GM19035 (cell line): ENCODE measurements around the gene BACH2.
"Not testable (repeated sequence)": the region's sequence is repeated elsewhere in the genome, so short reads cannot be mapped to it uniquely, and the experiment has no call there.

Experiments used
- ATAC-seq: cut with Tn5 transposase; IDR thresholded peaks from one replicate; pipeline ENCODE4 v1.9.1; 2021; ENCODE audit not compliant: unreplicated experiment

Gene BACH2

DNA sequence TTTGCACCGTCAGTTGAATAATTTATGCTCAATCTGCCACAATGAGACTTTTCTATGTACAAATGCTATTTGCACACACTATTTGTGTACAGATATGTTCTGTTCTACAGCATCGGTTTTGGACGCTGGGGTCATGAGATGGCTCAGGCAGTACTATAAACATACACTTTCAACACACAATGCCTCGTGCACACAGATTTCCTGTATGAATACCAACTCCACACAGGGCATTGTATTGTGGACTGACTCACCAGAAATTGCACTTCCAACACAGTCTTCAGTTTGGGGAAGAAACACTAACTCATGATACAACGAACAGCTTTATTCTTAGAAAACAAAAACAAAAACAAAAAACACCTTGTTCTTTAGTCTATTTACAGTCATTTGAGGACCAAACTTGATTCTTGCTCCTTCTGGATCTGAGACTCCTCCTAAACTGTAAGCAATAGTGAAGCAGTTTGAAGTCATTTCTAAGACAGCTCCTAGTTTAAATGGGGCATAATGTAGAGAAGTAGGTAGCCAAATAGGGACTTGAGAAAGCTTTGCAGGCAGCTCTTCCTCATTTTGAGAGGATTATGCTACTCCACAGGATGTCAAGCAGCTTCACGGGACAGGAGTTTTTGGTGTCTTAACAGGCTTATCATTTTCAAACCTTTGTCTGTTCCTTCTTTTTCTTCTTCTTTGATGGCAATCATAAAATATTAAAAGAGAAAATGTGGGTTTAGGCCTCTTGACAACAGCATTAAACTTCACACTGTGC is 368.7 kb downstream of the BACH2 start:
- ATAC-seq, result no peak

DNA sequence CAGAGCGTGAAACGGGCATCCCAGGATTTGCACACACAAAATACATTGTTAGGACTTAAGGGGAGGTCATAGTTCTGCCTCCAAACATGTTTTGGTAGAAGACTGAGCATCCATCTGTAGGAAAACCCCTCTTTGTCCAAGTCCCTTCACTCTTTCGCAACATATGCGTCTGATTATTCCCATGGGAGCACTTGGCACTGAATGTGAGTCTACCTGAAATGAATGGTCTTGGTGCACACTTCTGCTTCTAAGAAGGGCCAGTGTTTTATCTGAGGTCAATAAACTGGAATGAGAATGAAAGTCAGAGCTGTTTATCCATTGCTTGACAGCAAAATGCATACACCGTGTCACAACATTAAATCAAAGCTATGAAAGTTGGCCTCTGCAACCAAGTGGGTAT is 369.4 kb downstream of the BACH2 start:
- no peak for ATAC-seq

DNA sequence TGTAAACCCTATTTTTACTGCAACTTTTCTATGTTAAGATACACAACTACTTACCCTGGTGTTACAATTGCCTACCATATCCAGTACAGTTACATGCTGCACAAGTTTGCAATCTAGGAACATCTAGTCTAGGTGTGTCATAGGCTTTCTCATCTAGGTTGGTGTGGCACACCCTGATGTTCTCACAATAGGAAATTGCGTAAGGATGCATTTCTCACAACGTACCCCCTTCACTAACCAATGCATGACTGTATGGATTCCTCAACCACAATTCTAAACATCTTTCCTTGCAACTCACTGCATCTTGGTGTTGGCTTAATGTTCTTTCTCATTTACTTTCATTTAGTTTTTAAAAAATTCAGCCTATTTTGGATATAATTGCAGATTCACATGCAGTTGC is 370.8 kb downstream of the BACH2 start:
- no peak for ATAC-seq

DNA sequence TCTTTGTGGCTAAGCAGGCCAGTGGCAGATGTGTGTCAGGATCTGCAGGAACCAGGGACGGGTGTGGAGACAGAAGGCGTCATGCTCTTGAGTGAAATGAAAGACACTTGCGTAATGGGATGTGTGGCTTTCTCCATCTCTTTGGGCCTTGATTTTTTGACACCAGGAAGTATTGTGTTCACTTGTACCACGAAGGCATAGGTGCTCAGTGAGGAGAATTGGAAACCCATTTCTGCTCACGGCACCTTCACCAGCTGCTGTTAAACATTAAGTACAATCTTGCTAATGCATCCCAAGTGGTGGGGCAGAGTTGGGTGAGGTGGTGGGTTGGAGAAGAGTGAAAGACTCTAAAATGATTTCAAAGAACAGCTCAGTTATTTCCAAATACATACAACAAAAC is 372.4 kb downstream of the BACH2 start:
- no peak for ATAC-seq

DNA sequence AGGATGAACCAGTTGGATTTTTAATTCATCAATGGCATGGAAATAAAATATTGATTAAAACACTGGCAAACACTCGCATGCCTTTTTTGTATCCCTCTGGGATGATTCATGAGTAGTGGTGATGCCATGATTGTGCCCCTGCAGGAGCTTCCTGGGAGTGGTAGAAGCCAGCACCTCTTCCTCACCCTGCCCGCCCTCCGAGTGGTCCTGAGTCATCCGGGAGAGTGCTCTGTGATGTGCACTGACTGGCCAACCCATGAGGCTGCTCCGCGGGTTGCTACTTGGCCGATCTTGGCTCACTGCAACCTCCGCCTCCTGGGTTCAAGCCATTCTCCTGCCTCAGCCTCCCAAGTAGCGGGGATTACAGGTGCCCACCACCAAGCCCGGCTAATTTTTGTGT is 375.0 kb downstream of the BACH2 start:
- ATAC-seq, result no peak

DNA sequence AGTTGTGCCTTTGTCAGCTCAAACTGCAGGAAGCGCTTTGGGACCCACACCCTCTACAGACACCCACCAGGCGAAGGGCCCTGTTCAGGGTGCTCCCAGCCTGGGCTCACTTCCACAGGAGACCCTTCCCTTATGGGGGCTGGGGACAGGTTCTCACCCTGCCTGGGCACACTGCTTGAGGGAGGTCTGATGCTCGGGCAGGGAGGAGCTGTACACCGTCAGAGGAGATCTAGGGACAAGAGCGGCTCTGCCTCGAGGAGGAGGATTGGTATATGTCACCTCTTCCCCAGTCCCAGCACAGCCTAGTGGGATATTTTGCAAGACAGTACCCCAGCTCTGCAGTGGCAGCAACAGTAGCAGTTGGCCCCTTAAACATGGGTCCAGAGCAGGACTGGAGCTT is 375.4 kb downstream of the BACH2 start:
- no peak for ATAC-seq

DNA sequence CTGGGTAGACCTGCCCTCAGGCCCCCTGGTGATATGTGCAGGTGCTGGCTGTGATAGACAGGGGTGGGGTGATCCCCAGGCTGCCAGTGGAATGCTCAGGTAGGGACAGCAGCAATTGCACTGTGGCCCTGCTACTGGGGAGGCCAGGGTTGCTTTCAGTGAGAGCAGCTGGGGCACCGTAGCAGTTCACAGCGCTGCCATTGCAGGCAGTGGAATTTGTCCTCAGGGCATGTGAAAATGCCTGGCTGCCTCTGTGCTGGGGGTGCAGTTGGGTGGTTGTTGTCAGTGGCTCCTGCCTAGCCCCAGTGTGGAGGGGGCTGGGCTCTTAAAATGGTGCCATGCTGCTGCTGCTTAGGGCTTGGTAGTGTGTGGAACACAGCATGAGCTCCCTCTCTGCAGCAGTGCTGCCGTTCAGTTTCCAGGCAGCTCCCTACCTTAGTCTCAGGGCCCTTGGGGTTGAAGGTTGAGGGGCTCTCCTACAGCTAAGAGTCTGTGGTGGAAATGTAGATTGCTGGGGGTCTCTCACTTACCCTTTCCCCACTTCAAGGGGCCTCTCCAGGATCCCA is 378.8 kb downstream of the BACH2 start:
- ATAC-seq, result no peak

DNA sequence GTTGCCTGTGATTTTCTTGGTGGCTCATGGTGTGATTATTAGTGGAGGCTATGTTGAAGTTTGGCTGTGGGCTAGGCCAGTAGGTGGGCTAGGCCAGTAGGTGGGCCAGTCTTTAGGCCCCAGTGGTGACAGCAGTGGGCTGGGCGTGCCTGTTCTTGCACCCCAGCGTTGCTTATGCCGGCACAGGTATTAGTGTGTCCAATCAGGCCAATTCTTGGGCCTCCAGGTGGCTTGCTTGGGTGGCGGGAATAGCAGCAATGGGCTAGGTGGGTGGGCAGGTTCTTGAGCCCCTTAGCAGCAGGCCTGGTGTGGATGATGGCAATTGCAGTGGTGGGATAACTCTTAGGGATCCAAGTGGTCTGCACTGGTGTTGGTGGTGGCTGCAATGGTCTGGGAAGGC is 379.4 kb downstream of the BACH2 start:
- ATAC-seq, result no peak

DNA sequence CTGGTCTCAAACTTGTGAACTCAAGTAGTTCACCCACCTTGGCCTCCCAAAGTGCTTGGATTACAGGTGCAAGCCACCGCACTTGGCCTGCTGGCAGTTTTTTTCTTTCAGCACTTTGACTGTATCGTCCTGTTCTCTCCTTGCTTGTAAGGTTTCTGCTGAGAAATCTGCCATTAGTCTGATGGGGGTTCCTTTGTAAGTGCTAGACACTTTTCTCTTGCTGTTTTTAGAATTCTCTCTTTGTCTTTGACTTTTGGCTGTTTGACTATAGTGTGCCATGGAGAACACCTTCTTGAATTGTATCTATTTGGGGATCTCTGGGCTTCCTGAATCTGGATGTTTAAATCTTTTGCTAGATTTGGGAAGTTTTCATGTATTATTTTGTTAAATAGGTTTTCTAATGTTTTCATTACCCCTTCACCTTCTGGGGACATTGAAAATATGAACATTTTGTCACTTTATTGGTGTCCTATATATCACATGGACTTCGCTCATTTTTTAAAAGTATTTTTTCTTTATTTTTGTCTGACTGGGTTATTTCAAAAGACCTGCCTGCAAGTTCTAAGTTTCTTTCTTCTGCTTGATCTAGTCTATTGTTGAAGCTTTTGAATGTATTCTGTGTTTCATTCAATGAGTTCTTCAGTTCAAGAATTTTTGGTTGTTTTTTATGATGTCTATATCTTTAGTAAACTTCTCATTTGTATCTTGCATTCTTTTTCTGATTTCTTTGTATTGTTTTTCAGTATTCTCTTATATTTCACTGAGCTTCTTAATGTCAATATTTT is 380.3 kb downstream of the BACH2 start:
- ATAC-seq, result no peak

DNA sequence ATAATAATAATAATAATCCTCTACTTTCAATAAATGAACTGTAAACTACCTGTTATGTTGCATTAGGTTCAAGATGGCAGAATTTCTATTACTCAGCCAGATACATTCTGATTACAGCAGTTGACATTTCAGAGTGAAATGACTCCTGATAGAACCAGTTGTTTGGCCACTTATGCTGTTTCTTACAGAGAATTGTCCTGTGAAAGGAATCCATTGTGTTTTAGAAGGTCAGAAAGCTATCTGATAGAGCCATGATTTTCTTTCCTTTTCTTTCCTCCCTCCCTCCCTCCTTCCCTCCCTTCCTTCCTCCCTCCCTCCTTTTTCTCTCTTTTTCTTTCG is 385.8 kb downstream of the BACH2 start:
- no peak for ATAC-seq

DNA sequence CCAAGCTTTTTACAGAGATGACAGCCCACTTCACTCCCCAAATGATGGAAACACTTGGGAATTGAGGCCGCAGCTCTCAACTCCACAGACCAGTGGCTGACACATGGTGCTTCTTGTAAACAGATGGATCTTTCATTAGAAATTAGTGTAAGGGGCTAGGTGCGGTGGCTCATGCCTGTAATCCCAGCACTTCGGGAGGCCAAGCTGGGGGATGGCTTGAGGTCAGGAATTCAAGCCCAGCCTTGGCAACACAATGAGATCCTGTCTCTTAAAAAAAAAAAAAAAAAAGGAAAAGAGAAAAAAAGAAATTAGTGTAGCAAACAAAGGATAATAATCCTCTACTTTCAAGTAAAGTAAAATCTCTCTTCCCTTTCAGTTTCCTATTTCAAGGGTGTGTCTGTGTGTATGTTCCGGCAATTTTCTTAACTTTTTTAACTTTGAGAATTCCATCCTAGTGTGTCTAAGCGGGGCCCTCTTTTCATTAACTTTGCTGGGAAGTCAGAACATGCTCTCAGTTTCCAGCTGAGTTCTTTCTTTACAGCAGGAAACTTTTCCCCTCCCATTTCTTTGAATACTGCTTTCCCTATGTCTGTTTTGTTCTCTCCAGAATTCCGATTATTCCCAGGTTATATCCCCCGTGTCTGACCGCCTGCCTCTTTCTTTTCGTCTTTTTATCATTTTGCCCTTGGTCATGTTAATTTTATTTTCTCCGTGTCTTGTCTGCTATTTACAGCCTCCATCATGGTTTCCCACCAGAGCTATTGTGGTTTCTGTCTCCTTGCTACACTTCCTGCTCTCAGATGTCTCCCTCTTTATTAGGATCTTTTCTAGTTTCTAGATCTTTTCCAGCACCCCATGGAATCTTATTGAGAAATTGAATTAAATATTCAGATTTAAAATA is 386.4 kb downstream of the BACH2 start:
- not testable (repeated sequence) for ATAC-seq

DNA sequence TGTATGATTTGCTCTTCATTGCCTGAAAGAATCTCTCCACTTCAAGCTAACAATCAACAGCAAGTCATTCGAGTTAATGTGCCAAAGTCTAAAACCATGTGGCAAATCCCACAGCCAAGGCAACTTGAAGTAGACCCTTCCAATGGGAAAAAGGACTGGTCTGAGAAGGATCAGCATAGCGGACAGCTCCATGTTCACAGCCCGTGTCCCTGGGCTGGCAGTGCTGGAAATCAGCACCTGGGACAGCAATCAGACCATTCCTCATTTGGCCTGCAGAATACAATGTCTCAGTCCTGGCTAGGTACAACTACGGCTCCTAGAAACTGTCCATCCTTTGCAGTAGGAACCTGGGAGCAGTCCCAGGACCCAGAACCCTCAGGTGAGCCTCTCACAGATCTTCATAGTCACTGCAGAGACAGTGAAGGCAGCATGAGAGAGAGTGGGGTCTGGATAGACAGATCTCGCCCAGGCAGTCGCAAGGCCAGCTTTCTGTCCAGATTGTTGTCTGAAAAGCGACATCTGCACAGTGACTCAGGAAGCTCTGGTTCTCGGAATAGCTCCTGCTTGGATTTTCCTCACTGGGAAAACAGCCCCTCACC is 401.3 kb downstream of the BACH2 start:
- no peak for ATAC-seq

DNA sequence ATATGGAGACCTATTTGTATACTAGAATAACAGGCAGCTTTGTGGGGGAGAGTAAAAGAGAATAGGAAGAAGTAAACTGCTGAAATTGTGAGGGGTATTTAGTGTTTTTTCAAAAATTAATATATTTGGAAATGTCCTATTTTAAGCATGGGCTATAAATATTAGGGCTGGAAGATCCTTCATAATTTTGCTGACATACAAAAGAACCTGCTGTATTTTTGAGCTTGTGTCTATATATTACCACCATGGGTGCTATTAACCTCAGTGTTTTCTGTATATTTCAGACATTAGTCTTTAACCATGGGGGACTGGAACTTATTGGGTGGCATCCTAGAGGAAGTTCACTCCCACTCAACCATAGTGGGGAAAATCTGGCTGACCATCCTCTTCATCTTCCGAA is 402.5 kb downstream of the BACH2 start, which contains the start of gene GJA10:
Gene GJA10, plus strand, starts transcription at position 301 of the 400 bp plus-strand sequence. Its CDS starts 0 bp downstream, at position 301.
- ATAC-seq, result no peak

DNA sequence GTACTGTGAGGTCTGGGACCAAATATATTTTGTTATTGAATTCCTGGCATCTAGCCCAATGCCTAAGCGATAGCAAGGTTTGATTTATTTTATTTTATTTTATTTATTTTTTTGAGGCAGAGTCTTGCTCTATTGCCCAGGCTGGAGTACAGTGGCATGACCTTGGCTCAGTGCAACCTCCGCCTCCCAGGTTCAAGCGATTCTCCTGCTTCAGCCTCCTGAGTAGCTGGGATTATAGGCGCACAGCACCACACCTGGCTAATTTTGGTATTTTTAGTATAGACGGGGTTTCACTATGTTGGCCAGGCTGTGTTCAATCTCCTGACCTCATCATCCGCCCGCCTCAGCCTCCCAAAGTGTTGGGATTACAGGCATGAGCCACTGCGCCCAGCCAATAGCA is 404.1 kb downstream of the BACH2 start:
- not testable (repeated sequence) for ATAC-seq

DNA sequence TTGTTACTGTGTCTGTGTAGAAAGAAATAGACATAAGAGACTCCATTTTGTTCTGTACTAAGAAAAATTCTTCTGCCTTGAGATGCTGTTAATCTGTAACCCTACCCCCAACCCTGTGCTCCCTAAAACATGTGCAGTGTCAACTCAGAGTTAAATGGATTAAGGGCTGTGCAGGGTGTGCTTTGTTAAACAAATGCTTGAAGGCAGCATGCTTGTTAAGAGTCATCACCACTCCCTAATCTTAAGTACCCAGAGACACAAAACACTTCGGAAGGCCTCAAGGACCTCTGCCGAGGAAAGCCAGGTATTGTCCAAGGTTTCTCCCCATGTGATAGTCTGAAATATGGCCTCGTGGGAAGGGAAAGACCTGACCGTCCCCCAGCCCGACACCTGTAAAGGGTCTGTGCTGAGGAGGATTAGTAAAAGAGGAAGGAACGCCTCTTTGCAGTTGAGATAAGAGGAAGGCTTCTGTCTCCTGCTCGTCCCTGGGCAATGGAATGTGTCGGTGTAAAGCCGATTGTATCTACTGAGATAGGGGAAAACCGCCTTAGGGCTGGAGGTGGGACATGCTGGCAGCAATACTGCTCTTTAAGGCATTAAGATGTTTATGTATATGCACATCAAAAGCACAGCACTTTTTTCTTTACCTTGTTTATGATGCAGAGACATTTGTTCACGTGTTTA is 405.7 kb downstream of the BACH2 start:
- ATAC-seq, result not testable (repeated sequence)

DNA sequence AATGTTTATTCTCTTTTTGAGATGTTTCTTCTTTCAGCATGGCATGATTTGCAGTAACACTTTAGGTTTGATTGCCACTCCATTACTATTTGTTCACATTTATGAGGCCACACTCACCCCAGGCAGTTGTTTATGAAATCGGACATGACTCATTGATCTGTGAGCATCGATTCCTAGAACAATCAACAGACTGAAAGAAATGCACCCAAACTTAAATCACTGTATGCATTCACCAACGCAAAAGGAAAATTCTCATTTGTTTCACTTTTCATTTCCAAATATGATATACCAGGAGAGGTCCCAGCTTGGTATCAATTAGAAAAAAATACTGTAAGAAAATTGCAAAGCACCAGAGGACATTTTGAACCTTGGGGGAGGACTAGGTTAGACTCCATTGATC is 407.8 kb downstream of the BACH2 start:
- no peak for ATAC-seq

DNA sequence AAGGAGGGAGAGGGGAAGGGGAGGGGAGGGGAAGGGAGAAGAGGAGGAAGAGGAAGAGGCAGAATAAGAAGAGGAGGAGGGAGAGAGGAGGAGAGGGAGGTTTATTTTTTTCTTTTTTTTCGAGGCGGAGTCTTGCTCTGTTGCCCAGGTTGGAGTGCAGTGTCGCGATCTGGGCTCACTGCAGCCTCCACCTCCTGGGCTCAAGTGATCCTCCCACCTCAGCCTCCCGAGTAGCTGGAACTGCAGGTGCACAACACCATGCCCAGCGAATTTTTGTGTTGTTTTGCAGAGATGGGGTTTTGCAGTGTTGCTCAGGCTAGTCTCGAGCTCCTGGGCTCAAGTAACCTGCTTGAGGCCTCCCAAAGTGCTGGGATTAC is 408.5 kb downstream of the BACH2 start:
- ATAC-seq, result no peak

DNA sequence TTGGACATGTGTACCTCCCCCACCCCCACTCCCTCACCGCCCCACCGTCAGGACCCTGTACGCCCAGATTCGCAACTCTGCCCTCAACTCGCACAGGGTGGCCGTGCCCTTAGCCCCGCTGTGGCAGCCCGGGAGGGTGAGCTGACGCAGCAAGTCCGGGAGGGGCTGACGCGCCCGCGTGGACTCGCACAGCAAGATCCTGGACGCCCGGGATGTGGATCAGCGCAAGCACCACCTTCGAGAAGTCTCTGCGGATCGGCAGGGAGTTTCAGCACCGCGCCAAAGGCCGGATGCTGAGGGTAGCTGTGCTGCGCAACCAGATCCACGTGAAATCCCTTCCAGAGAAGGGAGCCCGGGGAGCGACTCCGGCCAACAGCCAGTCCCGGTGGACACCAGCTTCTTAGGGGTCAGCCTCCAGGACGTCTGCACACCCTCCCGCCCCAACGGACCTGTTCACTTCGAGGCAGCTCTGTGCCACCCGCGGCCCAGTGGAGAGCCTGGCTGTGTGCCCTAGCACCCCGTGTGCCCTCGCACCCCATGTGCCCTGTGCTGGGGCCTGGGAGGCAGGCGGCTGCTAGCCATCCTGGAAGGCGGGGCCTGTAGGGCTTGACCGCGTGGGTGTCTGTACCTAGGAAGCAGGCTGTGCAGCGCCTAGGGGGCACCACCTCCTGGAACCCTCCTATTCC is 409.0 kb downstream of the BACH2 start:
- no peak for ATAC-seq

DNA sequence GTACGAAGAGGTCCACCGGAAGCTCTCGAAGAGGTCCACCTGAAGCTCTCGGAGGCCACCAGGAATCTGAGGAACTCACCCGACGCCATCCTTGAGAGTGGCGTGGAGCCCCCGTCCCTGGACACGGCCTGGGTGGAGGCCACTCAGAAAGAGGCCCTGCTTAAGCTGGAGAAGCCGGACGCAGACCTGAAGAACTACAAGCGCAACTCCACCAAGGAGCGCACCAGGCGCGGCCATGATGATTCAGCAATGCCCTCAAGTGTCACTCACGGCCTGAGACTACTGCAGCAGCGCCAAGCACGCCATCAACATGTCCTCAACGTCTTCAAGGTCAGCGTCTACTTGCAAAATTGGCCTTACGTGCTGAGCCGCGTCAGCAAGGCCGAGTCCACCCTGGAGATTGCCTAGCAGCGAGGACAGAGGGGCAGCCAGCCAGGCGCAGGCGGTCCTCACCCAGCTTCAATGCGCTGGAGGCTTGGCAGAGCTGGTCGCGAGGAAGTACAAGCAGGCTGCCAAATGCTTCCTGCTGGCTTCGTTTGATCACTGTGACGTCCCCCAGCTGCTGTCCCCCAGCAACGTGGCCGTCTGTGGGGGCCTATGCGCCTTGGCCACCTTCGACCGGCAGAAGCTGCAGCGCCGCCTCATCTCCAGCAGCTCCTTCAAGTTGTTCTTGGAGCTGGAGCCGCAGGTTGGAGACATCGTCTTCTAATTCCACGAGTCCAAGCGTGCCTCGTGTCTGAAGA is 410.1 kb downstream of the BACH2 start:
- ATAC-seq, result no peak
